ENCODE results near the gene C2orf76. TPM values are rescaled to one million over a fixed set of nuclear protein-coding genes. Genes with fewer than 3 reads are reported as not detected.

Gene C2orf76
- total and polyA plus RNA-seq, 2 of the 4 experiments (the other 2 are of a cell fraction): 10.6 to 12.6 TPM

- Histone ChIP-seq H2BK20ac (ENCODE audit: low read depth, low read length) (peak overlapping the region; percentile 78), H3K56ac (ENCODE audit: extremely low read depth, insufficient read depth, low read length) (no peak overlapping the region), H2AK9ac (replicated peaks; ENCODE audit: low read depth, low read length, poor library complexity) (peak overlapping the region; percentile 34), H3K79me1 (ENCODE audit: low read depth in 1 of 2, low read length in 2 of 2) (peaks cover 0 to 24% of the 10 kb centered on the region in 2 experiments; a peak in 2 of 4 replicates), H3K9me1 (ENCODE audit: insufficient read depth, low read length) (peaks cover 29% of the 10 kb centered on the region), H3K9me3 (ENCODE audit: control insufficient read depth, insufficient read depth, low read length) (no peaks in the 10 kb centered on the region), H3K4me3 (ENCODE audit: insufficient read depth, low read depth, low read length) (no peak overlapping the region), H3K23ac (ENCODE audit: low read depth, low read length) (no peak overlapping the region), H3K4me2 (ENCODE audit: low read depth, low read length) (no peak overlapping the region), H4K91ac (ENCODE audit: insufficient read depth, low read depth, low read length) (peak overlapping the region; percentile 80), H3K4me1 (ENCODE audit: control insufficient read depth, insufficient read depth, low read length) (peaks cover 23% of the 10 kb centered on the region), H3K36me3 (ENCODE audit: control insufficient read depth, insufficient read depth, low read length) (no peaks in the 10 kb centered on the region), H3K18ac (ENCODE audit: low read depth, low read length) (peak overlapping the region; percentile 58), H2AFZ (replicated peaks; ENCODE audit: low read length, poor library complexity) (no peak overlapping the region), H3K9ac (ENCODE audit: low read depth, low read length) (no peak overlapping the region), H2AK5ac (ENCODE audit: low read depth, low read length) (peak overlapping the region; percentile 85), H4K20me1 (ENCODE audit: insufficient read depth, low read length) (peaks cover 8% of the 10 kb centered on the region; the same call in 1 of the 2 replicates), H3K27ac (ENCODE audit: insufficient read depth, low read length) (peak overlapping the region; percentile 32), H2BK5ac (ENCODE audit: low read depth, low read length, poor library complexity, severe bottlenecking) (peak overlapping the region; percentile 72), H3K4ac (ENCODE audit: low read depth, low read length) (peak overlapping the region; percentile 72), H4K5ac (ENCODE audit: low read depth, low read length) (peak overlapping the region; percentile 43; the same call in 1 of the 2 replicates), H2BK15ac (ENCODE audit: low read depth, low read length) (peak overlapping the region; percentile 78; the same call in 1 of the 3 replicates), H2BK120ac (ENCODE audit: low read depth, low read length) (peak overlapping the region; percentile 79), H3K14ac (replicated peaks; ENCODE audit: low read depth, low read length) (peak overlapping the region; percentile 56), H4K8ac (ENCODE audit: low read depth in 2 of 2, low read length in 2 of 2) (peak overlapping the region in 1 of 2 experiments; percentile 46; a peak in 1 of 4 replicates), H3K27me3 (ENCODE audit: control insufficient read depth, insufficient read depth, low read length) (no peaks in the 10 kb centered on the region)
- WGBS, 2 experiments (ENCODE audit: extremely low coverage in 2 of 2, insufficient read length in 1 of 2): 92% methylated on average over 2 of the region's 14 CpGs; no CpG with 5 or more reads in 1 of the 2 experiments
- in situ Hi-C loops (cut with MboI; ENCODE audit: low sequenced_read_pairs) (loop anchor here (25.0 kb wide), 1 partner anchor 92 kb away; the partner anchor contains the start of gene C1QL2), dilution Hi-C loops (cut with HindIII; ENCODE audit: low sequenced_read_pairs, unreplicated experiment) (no loop called here), intact Hi-C loops (cut with micrococcal nuclease) (no loop called here)
- no TSS peak for BruUV-seq (replicated peaks)
- no peak for TF ChIP-seq CEBPB (IDR thresholded peaks at IDR 0.05; ENCODE audit: low read depth, low read length)
- ATAC-seq (ENCODE audit: low read depth) (no peak), DNase-seq (no peak)
- ChIA-PET POLR2A (ENCODE audit: unreplicated experiment) (no interaction called here), CTCF (interaction anchor here (0.7 kb wide), 1 partner anchor 36 kb away, joined by 5 read pairs; no protein-coding TSS in a partner anchor)
Observed at GRCh38 chr2:119253760-119254600, 112.7 kb downstream of the C2orf76 start.
